Subcutaneous preadipocyte (primary cell): ENCODE measurements around the gene CMTM5. TPM values are rescaled to one million over a fixed set of nuclear protein-coding genes. Genes with fewer than 3 reads are reported as not detected.

ENCODE experiments used
- small RNA-seq: library from RNA; depleted of rRNA; stranded (forward); fragments of <200 nt; gene quantifications from one replicate; pipeline ENCODE3, GENCODE V24; 2012
- total RNA-seq: library from RNA; depleted of rRNA; stranded (reverse); fragments of >200 nt; gene quantifications from 2 replicates; pipeline ENCODE4 v1.2.3, GENCODE V29; 2012

CMTM5 gene
- not detected in 2 replicates for total RNA-seq

GRCh38 chr14:23376482-23377197, at the start of gene CMTM5:
TSS of gene CMTM5 (plus strand) at chr14:23377046. CDS start at chr14:23377252, 206 bp downstream.

GRCh38 chr14:23352506-23353432, 24.1 kb upstream of the CMTM5 start, which contains the start of gene SLC22A17:
TSS of gene SLC22A17 (minus strand) at chr14:23352887.

GRCh38 chr14:23365036-23365731, 11.7 kb upstream of the CMTM5 start, which contains the start of gene EFS:
TSS of gene EFS (minus strand) at chr14:23365172. CDS start at chr14:23365025, 147 bp downstream.

GRCh38 chr14:23372509-23372908, 4.3 kb upstream of the CMTM5 start, which contains the start of gene IL25:
TSS of gene IL25 (plus strand) at chr14:23372809.

GRCh38 chr14:23407516-23408306, 30.9 kb downstream of the CMTM5 start, which contains the start of gene MYH6:
TSS of gene MYH6 (minus strand) at chr14:23408273. CDS start at chr14:23407223, 1,050 bp downstream.

Small RNAs within 50 kb of the gene (small RNA-seq; reads per million reads assigned to genes)
- gene MIR208A (not detected), gene MIR208B (not detected)

Other genes with a start within 250 kb of the CMTM5 start
- 2.2 and 3.3 TPM in 2 replicates for gene SLC7A8, start 193.4 kb upstream of the CMTM5 start, total RNA-seq
- not detected in 2 replicates for gene RNF212B, start 139.1 kb upstream of the CMTM5 start, total RNA-seq
- gene HOMEZ, start 90.9 kb upstream of the CMTM5 start, total RNA-seq = 5.7 and 7.7 TPM in 2 replicates
- gene PPP1R3E, start 74.2 kb upstream of the CMTM5 start, total RNA-seq = 3.7 and 4.3 TPM in 2 replicates
- gene BCL2L2, start 70.2 kb upstream of the CMTM5 start, total RNA-seq = 12.5 and 16.8 TPM in 2 replicates
- 52.4 and 55.9 TPM in 2 replicates for gene PABPN1, start 55.6 kb upstream of the CMTM5 start, total RNA-seq
- 5.3 and 9.9 TPM in 2 replicates for gene SLC22A17, start 24.2 kb upstream of the CMTM5 start, total RNA-seq
- 0.59 and 1.1 TPM in 2 replicates for gene EFS, start 11.9 kb upstream of the CMTM5 start, total RNA-seq
- not detected in 2 replicates for gene IL25, start 4.2 kb upstream of the CMTM5 start, total RNA-seq
- not detected in 2 replicates for gene MYH6, start 31.2 kb downstream of the CMTM5 start, total RNA-seq
- gene MYH7, start 58.6 kb downstream of the CMTM5 start, total RNA-seq = not detected in 2 replicates
- 30.5 and 32.8 TPM in 2 replicates for gene NGDN, start 92.7 kb downstream of the CMTM5 start, total RNA-seq
- 0.20 and 0.73 TPM in 2 replicates for gene ZFHX2, start 174.7 kb downstream of the CMTM5 start, total RNA-seq
- gene THTPA, start 179.2 kb downstream of the CMTM5 start, total RNA-seq = 15.8 and 17.8 TPM in 2 replicates
- gene AP1G2, start 190.7 kb downstream of the CMTM5 start, total RNA-seq = 11.7 and 22.4 TPM in 2 replicates
- gene JPH4, start 201.7 kb downstream of the CMTM5 start, total RNA-seq = not detected in 2 replicates